Fibroblast of skin of left quadriceps (primary cell): ENCODE results near the gene CAV2.

Source experiments
- DNase-seq, 2 experiments: peaks; one replicate each; pipeline ENCODE4 v3.0.0-alpha.2; 2013; ENCODE audit warnings: low read depth in 2 of 2

CAV2 gene

DNA sequence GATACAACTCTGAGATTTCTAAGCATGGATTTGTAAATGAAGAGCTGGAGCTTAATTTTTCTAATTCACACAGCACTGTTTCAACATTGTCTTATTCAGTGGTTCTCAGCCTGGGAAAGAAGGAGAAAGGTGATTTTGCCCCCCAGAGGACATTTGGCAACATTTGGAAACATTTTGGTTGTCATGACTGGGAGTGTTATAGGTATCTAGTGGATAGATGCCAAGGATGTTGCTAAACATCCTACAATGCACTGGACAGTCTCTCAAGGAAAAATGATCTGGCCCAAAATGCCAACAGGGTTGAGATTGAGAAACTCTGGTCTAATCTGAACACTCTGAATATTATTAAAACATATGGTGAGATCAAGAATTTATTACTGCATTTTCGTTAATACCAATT lies 3.8 kb upstream of the CAV2 start:
- no peak for DNase-seq

DNA sequence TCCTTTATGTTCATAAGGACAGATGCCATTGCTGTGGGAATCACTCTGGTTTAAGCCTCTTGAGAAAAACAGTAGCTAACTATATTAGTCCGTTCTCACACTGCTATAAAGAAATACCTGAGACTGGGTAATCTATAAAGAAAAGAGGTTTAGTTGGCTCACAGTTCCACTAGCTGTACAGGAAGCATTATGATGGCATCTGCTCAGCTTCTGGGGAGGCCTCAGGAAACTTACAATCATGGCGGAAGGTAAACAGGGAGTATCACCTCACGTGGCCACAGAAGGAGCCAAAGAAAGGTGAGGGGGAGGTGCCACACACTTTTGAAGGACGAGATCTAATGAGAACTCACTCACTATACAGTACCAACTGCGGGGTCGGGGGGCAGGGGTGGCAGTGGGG lies 2.9 kb upstream of the CAV2 start:
- no peak for DNase-seq

DNA sequence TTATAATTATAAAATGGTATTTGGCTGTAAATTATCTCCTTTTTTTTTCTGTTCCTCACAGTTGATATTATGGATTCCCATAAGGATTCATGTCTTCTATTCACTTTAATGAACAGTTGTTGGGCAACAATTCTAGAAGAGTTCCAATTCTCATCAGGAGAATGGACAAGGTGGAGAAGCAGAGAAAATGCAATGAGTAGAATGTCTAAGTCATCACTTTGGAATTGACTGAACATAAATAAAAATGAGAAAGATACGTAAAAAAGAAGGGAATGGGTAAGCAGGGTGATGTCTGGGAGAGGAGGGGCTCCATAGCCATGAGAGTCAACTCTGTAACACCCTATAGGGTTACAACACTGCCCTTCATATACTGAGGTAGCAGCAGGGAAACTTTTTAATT lies 1.8 kb upstream of the CAV2 start:
- no peak for DNase-seq

DNA sequence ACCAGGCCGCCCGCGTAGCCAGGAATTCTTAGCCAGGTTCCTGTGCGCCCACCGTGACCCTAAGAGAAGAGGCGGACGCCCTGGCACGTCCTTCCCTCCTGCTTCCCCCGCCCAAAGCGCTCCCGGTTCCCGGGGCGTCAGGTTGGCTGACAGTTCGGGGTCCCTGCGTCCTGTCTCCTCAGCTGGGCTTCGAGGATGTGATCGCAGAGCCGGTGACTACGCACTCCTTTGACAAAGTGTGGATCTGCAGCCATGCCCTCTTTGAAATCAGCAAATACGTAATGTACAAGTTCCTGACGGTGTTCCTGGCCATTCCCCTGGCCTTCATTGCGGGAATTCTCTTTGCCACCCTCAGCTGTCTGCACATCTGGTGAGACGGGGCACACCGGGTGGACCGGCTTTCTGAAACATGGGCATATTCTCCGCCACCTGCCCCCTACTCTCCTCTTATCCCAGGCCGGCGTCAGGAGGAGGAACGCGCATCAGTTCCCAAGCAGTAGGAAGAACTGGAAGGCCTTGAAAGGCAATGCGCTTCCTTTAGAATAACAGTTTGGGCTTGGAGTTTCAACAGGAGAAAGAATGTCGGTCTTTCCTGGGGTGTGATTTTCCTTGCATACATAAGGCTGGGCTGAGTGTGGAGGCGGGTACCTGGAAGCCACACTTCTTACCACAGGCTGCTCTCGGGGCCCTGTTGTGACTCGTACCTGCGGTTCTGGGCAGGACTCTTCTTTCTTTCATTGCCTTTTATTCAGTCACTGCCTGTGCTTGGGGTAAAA lies 728 bp downstream of the CAV2 start:
- DNase-seq: no peak

DNA sequence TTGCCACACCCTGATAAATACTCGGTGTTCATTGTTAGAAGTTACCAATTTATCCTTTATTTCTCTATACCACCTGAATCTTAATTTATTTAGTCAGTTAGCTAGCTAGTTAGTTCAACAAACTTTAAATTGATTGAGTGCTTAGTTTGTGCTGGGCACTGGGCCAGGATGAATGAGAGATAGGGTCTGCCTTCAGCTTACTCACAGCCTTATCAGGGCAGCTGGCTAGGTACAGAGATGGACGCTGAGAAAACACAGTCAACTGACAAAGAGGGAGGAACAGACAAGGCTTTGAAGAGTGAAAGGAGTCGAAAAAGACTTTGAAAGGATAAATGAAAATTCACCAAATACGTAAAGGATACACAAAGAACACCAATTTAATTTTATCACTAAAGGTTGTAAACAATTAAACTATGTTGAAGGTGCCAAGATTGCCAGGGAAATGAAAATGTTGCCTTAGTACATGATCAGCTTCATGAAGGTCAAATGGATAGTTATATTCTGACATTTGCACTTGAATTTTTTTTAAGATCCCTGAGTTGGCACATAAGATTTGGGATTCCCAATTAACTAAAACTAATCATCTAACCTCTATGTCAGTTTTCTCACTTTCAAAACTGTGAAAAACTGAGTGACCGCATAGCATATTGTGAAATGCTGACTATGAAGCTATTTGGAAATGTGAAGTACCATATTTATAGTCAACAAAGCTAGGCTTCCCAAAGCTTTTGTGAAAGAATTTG lies 2.1 kb downstream of the CAV2 start:
- DNase-seq: no peak

DNA sequence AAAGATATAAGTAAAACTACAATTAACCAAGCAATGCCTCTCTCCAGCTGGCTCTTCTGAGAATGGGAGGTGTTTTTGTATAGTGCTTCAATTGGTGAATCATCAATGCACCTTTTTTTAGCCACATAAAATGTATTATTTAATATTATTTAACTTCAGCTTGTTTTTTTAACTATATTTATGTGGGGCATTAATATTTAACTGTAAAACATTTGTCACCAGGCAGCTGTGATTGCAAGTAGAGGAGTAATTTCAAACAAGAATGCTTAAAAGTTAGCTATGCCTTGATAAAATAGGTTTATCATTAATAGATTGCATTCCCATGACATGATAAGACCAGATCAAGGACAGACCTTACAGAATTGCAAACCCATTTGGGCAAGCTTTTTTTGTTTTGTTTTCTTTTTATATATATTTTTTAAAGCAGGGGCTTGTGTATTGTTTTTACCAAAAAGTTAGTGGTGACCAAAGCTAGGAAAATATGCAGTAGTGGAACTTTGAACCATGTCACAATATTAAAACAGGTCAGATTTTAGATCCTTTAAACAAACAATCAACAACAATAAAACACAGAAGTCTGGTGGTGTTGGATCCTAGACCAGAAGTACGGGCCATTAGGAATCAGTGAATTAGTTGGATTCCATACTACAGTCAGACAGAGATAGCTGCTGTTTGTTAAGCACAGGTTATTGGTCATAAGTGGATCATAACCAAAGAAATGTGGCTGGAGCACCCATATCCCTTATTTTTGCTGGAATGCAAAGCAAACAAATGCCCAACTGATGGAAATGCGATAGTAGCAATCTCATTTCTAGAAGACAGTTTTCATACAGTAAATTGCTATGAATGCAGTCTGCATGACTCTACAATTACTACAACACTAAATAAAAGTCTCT lies 2.9 kb downstream of the CAV2 start:
- no peak for DNase-seq

DNA sequence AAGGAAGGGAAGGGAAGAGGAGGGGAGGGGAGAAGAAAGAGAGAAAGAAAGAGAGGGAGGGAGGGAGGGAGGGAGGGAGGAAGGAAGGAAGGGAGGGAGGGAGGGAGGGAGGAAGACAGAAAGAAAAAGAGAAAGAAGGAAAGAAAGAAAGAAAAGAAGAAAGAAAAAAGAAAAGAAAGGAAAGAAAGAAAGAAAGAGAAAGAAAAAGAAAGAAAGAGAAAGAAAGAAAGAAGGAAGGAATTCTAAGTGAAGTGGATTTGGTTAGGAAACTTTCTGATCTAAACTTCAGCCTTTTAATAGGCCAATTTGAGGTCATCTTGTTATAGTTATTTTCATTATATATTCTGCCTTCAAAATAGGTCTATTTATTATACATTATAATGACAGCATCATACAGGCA lies 4.3 kb downstream of the CAV2 start:
- no peak for DNase-seq

DNA sequence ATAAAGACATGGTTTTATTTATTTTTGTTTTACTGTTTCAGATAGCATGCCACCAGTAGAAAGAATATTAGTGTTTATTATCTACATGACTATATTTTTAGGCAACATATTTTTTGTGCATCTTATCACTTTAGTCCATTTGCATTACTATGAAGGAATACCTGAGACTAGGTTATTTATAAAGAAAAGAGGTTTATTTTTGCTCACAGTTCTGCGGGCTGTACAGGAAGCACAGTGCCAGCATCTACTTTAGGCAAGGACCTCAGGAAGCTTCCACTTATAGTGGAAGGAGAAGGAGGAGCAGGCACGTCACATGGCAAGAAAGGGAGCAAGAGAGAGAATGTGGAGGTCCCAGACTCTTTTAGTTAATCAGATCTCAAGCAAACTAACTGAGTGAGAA lies 5.7 kb downstream of the CAV2 start:
- no peak for DNase-seq

DNA sequence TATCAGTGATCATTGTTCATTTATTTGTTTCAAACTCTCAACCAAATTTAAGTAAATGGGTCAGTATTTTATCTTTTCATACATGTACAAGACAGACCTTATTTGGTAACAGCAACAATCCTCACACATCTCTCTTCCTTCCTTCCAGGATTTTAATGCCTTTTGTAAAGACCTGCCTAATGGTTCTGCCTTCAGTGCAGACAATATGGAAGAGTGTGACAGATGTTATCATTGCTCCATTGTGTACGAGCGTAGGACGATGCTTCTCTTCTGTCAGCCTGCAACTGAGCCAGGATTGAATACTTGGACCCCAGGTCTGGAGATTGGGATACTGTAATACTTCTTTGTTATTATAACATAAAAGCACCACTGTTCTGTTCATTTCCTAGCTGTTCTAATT lies 6.3 kb downstream of the CAV2 start:
- no peak for DNase-seq

DNA sequence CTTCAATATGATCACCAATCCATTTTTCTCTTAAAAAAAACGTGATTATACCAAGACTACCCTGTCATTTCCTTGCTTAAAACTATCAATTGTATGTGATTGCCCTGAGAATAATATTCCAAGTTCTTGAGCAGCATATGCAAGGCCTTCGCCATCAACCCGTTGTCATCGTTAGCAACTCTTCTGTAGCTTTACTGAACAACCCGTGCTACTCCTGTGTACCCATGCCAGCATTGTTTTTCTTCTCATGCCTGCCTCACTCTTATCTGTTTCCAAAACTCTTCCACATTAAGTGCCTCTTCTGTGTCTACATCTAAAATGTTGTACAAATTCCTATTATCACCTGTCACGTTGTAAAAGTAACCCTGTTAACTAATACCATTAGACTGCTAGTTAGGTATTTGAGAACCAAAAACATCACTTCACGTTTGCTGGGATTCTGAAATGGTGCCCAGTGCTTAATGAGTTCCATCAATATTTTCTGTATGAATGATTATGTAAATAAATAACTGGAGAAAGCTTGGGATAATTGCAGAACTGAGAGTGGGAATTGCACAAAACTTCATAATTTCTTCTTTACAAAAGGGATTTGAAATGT lies 10.5 kb downstream of the CAV2 start:
- DNase-seq: no peak

DNA sequence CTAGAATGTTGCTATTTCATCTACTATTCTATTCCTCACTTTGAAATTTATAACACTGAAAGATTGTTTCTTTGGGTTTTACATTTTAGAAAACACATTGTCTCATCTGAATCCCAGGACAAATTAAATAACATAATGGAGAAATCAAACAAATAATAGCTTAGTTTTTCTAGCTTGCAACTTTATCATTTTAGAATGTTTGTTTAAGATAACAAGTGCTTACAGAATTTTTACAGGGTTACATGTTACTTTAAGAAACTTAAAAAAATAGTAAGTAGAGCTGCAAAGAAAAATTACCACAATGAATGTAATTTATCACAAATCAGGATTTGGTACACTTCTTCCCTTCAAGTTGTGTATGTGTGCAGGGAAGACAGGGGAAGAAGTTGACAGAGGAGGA lies 11.3 kb downstream of the CAV2 start:
- no peak for DNase-seq

DNA sequence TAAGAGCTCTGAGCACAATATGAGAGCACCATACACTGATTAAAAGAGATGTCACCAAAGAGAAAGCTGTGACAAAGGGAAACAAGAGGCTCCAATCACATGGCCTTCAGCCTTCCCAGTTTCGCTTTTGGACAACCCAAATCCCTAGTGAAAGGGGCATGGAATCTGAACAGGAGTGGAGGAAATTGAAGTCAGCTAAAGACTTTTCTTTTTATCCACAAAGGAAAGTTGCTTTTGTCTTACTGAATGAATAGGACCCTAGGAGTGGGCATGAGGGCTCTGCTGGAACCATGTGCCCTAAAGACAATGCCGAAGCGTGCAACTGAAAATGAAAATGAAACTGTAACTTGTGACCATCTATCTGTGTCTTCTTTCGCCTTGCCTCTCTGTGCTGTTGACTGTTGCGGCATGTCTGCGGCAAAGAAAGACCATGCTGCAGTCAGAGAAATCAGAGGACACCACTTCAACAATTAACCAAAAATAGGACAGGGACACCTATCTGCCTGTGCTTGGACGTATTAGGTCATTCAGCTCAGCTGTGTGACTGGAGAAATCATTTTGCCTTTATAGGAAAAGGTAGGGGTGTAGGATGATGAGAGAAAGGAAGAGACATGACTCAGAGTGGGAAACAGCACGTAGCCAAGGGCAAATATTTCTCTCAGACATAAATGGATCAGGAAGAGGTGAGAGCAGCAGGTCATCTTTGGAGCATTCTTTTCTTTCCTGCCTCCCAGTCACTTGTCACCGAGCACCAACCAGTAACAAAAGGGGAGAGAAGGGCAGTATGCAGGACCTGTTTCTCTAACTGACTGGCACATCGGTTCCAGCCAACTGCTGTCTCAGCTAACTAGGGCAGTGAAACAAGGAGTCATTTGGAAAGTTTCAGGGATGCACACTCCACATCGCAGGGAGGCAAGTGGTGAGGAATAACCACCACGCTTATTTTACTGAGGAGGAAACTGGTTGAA lies 12.3 kb downstream of the CAV2 start:
- no peak for DNase-seq

DNA sequence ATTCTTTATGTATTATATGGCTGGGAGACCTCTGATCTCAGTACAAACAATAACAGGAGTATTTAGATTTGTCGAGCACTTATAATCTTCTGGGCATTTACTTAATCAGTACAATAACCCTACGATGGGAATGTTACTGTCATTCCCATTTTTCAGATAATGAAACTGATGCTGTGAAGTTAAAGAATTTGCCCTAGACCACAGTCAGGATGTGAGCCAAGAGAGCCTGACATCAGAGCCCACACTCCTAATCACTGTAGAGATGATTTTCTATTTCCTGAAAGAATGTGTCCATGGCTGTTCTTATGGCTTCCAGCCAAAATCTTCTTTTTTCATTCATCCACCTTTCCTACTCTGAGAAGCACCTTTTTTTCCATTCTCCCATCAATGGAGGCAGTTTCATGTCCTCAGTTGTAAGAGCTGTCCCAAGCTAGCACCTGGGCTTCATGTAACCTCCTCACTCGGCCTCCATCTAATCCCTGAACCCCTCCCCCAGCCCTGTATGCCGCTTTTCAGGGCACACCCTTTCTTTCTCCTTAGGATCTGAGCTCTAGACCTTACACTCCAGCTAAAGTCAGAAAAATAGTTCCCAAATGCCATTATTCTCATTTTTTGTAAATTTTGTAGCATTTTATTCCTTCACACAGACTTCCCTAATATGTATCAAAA lies 13.1 kb downstream of the CAV2 start:
- no peak for DNase-seq

DNA sequence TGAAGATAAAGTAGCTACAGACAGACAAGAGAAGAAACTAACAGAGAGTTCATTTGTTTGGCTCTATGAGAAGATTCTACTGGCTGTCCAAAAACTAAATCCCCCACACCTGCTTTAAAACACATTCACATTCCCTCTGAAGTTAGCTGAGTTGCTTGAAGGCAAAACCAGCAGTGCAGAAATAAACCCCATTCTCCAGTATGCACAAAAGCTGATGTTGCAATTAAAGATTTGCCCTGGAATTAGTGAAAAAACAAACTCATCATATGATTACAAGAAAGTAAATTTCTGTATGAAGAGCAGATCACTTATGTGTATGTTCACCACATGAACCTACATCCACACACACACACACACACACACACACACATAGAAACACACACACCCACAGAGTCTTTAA lies 16.0 kb downstream of the CAV2 start:
- no peak for DNase-seq

DNA sequence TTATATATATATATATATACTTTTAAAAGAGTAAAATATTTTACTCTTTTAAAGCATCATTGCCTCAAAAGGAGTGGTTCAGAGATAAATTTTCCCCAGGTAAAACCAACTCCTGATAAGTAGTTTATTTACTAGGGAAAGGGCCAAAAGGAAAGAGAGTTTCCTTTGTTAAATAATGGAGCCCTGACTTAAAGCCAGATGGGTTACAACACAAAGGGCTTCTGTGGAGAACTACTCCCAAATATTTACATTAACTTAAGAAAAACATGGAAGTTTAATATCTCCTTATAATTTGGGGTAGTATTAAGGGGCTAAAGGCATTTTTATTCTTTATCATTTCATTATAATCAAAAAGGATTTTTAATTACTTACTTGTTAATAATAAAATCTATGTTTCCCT lies 16.8 kb downstream of the CAV2 start:
- no peak for DNase-seq

DNA sequence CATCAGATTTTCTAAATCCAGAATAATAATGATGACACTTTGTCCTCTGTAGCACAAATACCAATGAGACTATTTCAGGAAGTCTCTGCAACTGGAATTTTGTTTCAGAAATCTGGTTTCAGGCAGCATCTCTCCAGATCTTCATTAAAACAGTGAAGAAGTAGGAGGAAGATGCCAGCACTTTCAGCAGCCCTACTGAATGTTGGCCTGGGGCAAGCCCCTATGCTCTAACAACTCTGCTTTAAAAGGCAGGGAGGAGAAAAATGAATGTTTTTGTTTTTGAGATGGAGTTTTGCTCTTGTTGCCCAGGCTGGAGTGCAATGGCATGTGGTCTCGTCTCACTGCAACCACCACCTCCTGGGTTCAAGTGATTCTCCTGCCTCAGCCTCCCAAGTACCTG lies 18.1 kb downstream of the CAV2 start:
- no peak for DNase-seq

DNA sequence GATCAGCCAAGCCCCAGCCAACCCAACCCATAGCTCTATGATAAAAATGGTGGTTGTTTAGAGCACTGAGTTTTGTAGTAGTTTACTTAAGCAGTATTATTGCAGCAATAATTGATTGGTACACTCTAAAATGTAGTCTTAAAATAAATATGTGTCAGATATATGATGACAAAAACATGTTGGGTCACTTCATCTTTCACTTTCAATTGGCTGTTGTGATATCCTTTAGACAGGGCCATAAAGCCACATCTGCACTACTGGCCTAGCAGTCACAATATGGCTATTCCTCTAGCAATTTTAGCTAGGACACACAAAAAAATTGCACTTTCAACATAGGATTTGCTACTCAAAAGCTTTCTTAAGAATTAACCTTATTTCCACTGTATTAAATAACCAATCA lies 19.4 kb downstream of the CAV2 start:
- no peak for DNase-seq

DNA sequence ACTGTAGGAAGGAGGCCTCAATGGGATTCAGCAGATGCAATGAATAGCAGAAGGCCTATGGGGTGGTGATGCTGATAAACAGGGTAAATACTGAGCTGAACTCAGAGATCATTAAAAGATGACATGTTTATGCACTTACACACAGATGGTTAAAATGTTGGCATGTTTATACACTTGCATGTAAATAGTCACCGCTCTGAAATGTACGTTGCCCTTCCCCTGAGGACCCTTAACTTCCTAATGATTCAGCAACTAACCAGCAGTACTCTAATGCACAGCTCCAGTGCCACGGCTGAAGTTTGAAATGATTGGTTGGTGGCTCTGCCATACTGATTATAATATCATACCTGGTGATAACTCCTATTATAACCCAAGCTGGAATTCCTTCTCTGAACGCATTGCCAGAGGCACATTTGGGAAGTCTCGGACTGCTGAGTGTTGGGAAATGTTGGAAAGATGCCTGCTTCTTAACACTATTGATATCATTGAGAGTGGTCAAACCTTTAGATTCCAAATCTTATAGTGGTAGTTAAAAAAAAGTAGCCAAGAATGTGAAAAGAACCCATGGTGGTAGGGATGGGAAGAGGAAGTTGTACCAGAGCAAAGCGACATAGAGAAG lies 21.6 kb downstream of the CAV2 start:
- DNase-seq: peak; percentile 52 to 65

DNA sequence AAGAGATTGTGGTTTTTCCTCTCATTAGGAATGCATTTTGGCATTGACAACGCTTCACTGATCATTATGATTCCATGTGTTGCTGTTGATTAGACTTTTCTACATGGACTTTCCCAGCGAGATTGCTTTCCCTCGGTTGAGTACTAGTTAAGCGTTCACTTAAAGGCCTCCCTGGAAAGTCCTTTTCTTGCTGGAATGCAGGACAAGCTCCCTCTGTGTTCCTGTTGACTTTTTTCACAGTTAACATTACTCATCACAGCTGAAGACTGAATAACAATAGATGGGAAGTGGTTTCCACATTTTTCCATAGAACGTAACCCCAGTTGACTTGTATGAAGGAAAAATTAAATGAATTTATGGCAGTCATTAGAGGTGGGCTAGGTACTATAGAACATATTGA lies 22.7 kb downstream of the CAV2 start:
- DNase-seq: peak; percentile 72 to 73

DNA sequence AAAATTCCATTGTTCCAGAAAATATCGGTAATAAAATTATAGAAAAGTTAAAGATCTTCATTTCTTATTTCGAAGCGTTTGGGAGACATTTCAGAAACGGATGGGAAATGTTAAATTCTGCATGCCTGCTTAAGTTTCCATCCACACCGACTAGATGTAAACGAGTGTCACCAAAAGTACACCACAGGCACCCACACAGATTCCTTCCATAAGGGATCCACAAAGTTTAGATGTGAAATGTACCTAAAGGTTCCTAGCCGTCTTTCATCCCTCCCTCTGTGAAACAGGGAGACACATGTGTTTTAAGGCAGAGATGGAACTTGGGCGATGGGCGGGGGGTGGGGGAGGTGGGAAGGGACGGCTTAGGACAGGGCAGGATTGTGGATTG lies 24.7 kb downstream of the CAV2 start:
- no peak for DNase-seq
